HepG2 (cell line): Measurements from ENCODE around the gene PANK4. TPM values are rescaled to one million over a fixed set of nuclear protein-coding genes. Genes with fewer than 3 reads are reported as not detected.

Experiments
- ARNTL ChIP-seq: sonication (generic); formaldehyde crosslinking; IDR thresholded peaks from 2 replicates; pipeline ENCODE4 v1.4.0; 2020; ENCODE audit warnings: mild to moderate bottlenecking, missing genetic modification reagents
- ETV5 ChIP-seq: IDR thresholded peaks from 2 replicates; pipeline ENCODE4 v1.6.1; 2018; ENCODE audit warnings: missing biosample characterization, missing genetic modification reagents, inconsistent platforms, borderline replicate concordance
- FOXO4 ChIP-seq: sonication (generic); formaldehyde crosslinking; conservative IDR thresholded peaks from 2 replicates; pipeline ENCODE4 v1.8.1; 2023; ENCODE audit warnings: missing genetic modification reagents
- HNRNPH1 ChIP-seq: fragments of 200-400 bp; formaldehyde crosslinking; optimal IDR thresholded peaks from 2 replicates; pipeline ENCODE3; 2017; ENCODE audit warnings: mild to moderate bottlenecking, low read depth, low read length
- KDM5B ChIP-seq: sonication (generic); formaldehyde crosslinking; IDR thresholded peaks from 2 replicates; pipeline ENCODE4 v1.4.0; 2020; ENCODE audit warnings: missing genetic modification reagents, mild to moderate bottlenecking, borderline replicate concordance
- KIAA2018 ChIP-seq: sonication (generic); formaldehyde crosslinking; IDR thresholded peaks from 2 replicates; pipeline ENCODE4 v1.5.0; 2020; ENCODE audit warnings: mild to moderate bottlenecking, missing genetic modification reagents, borderline replicate concordance
- KLF12 ChIP-seq: sonication (generic); formaldehyde crosslinking; IDR thresholded peaks from 2 replicates; pipeline ENCODE4 v1.4.0; 2020; ENCODE audit warnings: missing genetic modification reagents, borderline replicate concordance
- MED13 ChIP-seq: sonication (generic); formaldehyde crosslinking; IDR thresholded peaks from 2 replicates; pipeline ENCODE4 v1.5.0; 2020; ENCODE audit warnings: missing genetic modification reagents
- POLR2A ChIP-seq, 2 experiments: IDR thresholded peaks; 2 replicates each; pipeline ENCODE4 v1.6.1; 2011; ENCODE audit warnings: low read depth in 2 of 2, low read length in 2 of 2, mild to moderate bottlenecking in 1 of 2, moderate library complexity in 1 of 2; ENCODE audit not compliant: insufficient read depth in 1 of 2
- REST ChIP-seq, 2 experiments: IDR thresholded peaks; 2 replicates each; pipeline ENCODE4 v1.6.1; 2011 to 2012; ENCODE audit warnings: low read length in 2 of 2, borderline replicate concordance in 1 of 2, low read depth in 1 of 2, mild to moderate bottlenecking in 1 of 2, moderate library complexity in 1 of 2
- UBTF ChIP-seq: sonication (generic); formaldehyde crosslinking; IDR thresholded peaks from 2 replicates; pipeline ENCODE4 v1.4.0; 2020; ENCODE audit warnings: mild to moderate bottlenecking, missing genetic modification reagents
- ZNF274 ChIP-seq: sonication (generic); formaldehyde crosslinking; IDR thresholded peaks from 2 replicates; pipeline ENCODE4 v1.5.1; 2020; ENCODE audit warnings: mild to moderate bottlenecking, missing genetic modification reagents
- ZNF34 ChIP-seq: sonication (generic); formaldehyde crosslinking; IDR thresholded peaks from 2 replicates; pipeline ENCODE4 v1.4.0; 2020; ENCODE audit warnings: mild to moderate bottlenecking, missing genetic modification reagents, borderline replicate concordance
- polyA plus RNA-seq, 8 experiments: library from polyadenylated mRNA; depleted of rRNA in 3 of 8; stranded (reverse) in 7 of 8; unstranded in 1 of 8; fragments of >200 nt; fragmentation: Illumina TruSeq in 4 of 8; extraction: Trizol in 4 of 8; gene quantifications; 2 replicates each; pipeline versions ENCODE4 v1.2.1 to v1.2.3, GENCODE V29; 2011 to 2016; ENCODE audit warnings: low read depth in 4 of 8, missing spikeins in 1 of 8, mixed read lengths in 1 of 8; ENCODE audit not compliant: insufficient read depth in 1 of 8
- total RNA-seq, 5 experiments: library from RNA; depleted of rRNA; stranded (reverse); fragments of >200 nt; fragmentation: Illumina TruSeq; extraction: Trizol; gene quantifications; 2 replicates each; pipeline ENCODE4 v1.2.3, GENCODE V29; 2016; ENCODE audit warnings: low read depth in 1 of 5

Gene PANK4
- total and polyA plus RNA-seq, 2 of the 13 experiments (the other 11 are each of a cell fraction or from before 2014, with no cell fraction given): 17.4 to 19.3 TPM

GRCh38 chr1:2548068-2548589 lies 21.7 kb upstream of the PANK4 start (continued):
- TF ChIP-seq REST (IDR thresholded peaks at IDR 0.05; ENCODE audit: borderline replicate concordance in 1 of 2, low read depth in 1 of 2, low read length in 2 of 2) (no peak), FOXO4 (CRISPR knock-in tag) (no peak), KIAA2018 (CRISPR knock-in tag) (0 out of 2 replicates have a peak, but pooled peaks have one; percentile 11), MED13 (no peak), KDM5B (CRISPR knock-in tag) (no peak), UBTF (peak; percentile 64), POLR2A (IDR thresholded peaks at IDR 0.05; ENCODE audit: insufficient read depth in 1 of 2, low read depth in 2 of 2, low read length in 2 of 2) (no peak; a peak in 1 of 4 replicates), KLF12 (CRISPR knock-in tag) (no peak), ZNF34 (CRISPR knock-in tag) (0 out of 2 replicates have a peak, but pooled peaks have one; percentile 64), HNRNPH1 (no peak), ARNTL (peak; percentile 71), ZNF274 (CRISPR knock-in tag) (no peak), ETV5 (CRISPR knock-in tag) (no peak; the same call in 1 of the 2 replicates)
